ENCODE measurements around the gene ACOXL.

ACOXL gene

GRCh38 chr2:110774701-110775100 lies 42.3 kb downstream of the ACOXL start:
- TF ChIP-seq CTCF (IDR thresholded peaks at IDR 0.05; ENCODE audit: insufficient read depth, low read length, poor library complexity, severe bottlenecking), result no peak
- H3K4me3 ChIP-seq (replicated peaks; ENCODE audit: low read depth, low read length), result no peak overlapping the region
- H3K36me3 ChIP-seq (ENCODE audit: control insufficient read depth, insufficient read depth, low read length), result no peaks in the 10 kb centered on the region
- DNase-seq (ENCODE audit: extremely low read depth, insufficient read length), result no peak
- no peaks in the 10 kb centered on the region; the same call in none of the 2 replicates for H3K27me3 ChIP-seq (replicated peaks; ENCODE audit: control insufficient read depth, insufficient read depth, low read length)

- no peak for DNase-seq (ENCODE audit: extremely low read depth, insufficient read length)
- TF ChIP-seq CTCF (IDR thresholded peaks at IDR 0.05; ENCODE audit: insufficient read depth, low read length, poor library complexity, severe bottlenecking), result no peak
- H3K27me3 ChIP-seq (replicated peaks; ENCODE audit: control insufficient read depth, insufficient read depth, low read length), result no peaks in the 10 kb centered on the region; the same call in 1 of the 2 replicates
- H3K36me3 ChIP-seq (ENCODE audit: control insufficient read depth, insufficient read depth, low read length), result no peaks in the 10 kb centered on the region
- H3K4me3 ChIP-seq (replicated peaks; ENCODE audit: low read depth, low read length), result no peak overlapping the region
Observed at GRCh38 chr2:110777531-110778311, 45.3 kb downstream of the ACOXL start.

GRCh38 chr2:110780461-110780860 lies 48.1 kb downstream of the ACOXL start:
- no peak for TF ChIP-seq CTCF (IDR thresholded peaks at IDR 0.05; ENCODE audit: insufficient read depth, low read length, poor library complexity, severe bottlenecking)
- H3K27me3 ChIP-seq (replicated peaks; ENCODE audit: control insufficient read depth, insufficient read depth, low read length), result no peaks in the 10 kb centered on the region; the same call in 1 of the 2 replicates

GRCh38 chr2:110783196-110783873 lies 51.0 kb downstream of the ACOXL start:
- no peaks in the 10 kb centered on the region for H3K36me3 ChIP-seq (ENCODE audit: control insufficient read depth, insufficient read depth, low read length)
- no peak for DNase-seq (ENCODE audit: extremely low read depth, insufficient read length)
- H3K4me3 ChIP-seq (replicated peaks; ENCODE audit: low read depth, low read length), result no peak overlapping the region
- TF ChIP-seq CTCF (IDR thresholded peaks at IDR 0.05; ENCODE audit: insufficient read depth, low read length, poor library complexity, severe bottlenecking), result no peak
- H3K27me3 ChIP-seq (replicated peaks; ENCODE audit: control insufficient read depth, insufficient read depth, low read length), result no peaks in the 10 kb centered on the region; the same call in 1 of the 2 replicates

More at GRCh38 chr2:110780461-110780860, 48.1 kb downstream of the ACOXL start:
- H3K36me3 ChIP-seq (ENCODE audit: control insufficient read depth, insufficient read depth, low read length), result no peaks in the 10 kb centered on the region
- no peak for DNase-seq (ENCODE audit: extremely low read depth, insufficient read length)
- H3K4me3 ChIP-seq (replicated peaks; ENCODE audit: low read depth, low read length), result no peak overlapping the region

GRCh38 chr2:110784047-110784631 lies 51.8 kb downstream of the ACOXL start:
- no peak for DNase-seq (ENCODE audit: extremely low read depth, insufficient read length)
- TF ChIP-seq CTCF (IDR thresholded peaks at IDR 0.05; ENCODE audit: insufficient read depth, low read length, poor library complexity, severe bottlenecking), result no peak
- H3K27me3 ChIP-seq (replicated peaks; ENCODE audit: control insufficient read depth, insufficient read depth, low read length), result no peaks in the 10 kb centered on the region; the same call in 1 of the 2 replicates
- H3K36me3 ChIP-seq (ENCODE audit: control insufficient read depth, insufficient read depth, low read length), result no peaks in the 10 kb centered on the region
- no peak overlapping the region for H3K4me3 ChIP-seq (replicated peaks; ENCODE audit: low read depth, low read length)

Data from GM06990 (cell line).